Fibroblast of the aortic adventitia (primary cell): Measurements from ENCODE around the gene SLC26A8. TPM values are rescaled to one million over a fixed set of nuclear protein-coding genes. Genes with fewer than 3 reads are reported as not detected.

ENCODE experiments used
- DNase-seq: peaks from one replicate; pipeline ENCODE4 v3.0.0-alpha.2; 2010; ENCODE audit warnings: low read depth
- H3K4me3 ChIP-seq: 2 replicates; pipeline ENCODE4 v1.5.1; 2011; ENCODE audit warnings: low read depth, mild to moderate bottlenecking, control low read depth, low read length, moderate library complexity
- CTCF ChIP-seq: IDR thresholded peaks from 2 replicates; pipeline ENCODE4 v1.5.1; 2011; ENCODE audit warnings: mild to moderate bottlenecking, low read length, control low read depth, inconsistent platforms; ENCODE audit not compliant: insufficient read depth
- total RNA-seq: library from RNA; depleted of rRNA; stranded (reverse); fragments of >200 nt; gene quantifications from 2 replicates; pipeline ENCODE4 v1.2.3, GENCODE V29; 2012; ENCODE audit warnings: low replicate concordance

Gene SLC26A8
- total RNA-seq, 1 donor, result 0.18 TPM

DNA sequence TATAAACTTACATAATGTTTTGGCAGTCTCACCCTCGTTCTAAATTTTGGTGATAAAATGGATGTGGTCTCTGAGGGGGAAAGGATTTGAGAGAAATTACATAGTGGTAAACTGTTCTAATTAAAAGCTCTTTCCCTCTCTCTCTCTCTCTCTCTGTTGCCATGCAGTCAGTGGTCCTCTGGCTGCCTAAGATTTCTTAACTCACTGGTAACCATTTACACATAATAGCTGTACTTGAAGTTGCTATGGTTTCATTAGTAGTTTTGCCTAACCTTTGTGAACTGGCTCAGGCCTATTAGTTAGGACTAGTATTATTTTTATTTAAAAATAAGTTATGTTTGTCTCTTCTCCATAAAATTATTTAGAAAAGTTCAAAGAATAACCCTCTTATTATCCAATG, 45.1 kb upstream of the SLC26A8 start:
- H3K4me3 ChIP-seq, result no peak overlapping the region
- TF ChIP-seq CTCF, result no peak
- no peak for DNase-seq

- no peak for DNase-seq
- no peak for TF ChIP-seq CTCF
- H3K4me3 ChIP-seq, result no peak overlapping the region
Measured at GRCh38 chr6:36068586-36068985, 44.1 kb upstream of the SLC26A8 start.

- no peak for TF ChIP-seq CTCF
- no peak for DNase-seq
- no peak overlapping the region for H3K4me3 ChIP-seq
Measured at GRCh38 chr6:36068012-36068392, 43.6 kb upstream of the SLC26A8 start.

- no peak for TF ChIP-seq CTCF
- H3K4me3 ChIP-seq, result no peak overlapping the region
- peak; percentile 66 for DNase-seq
Measured at GRCh38 chr6:36067374-36068011, 43.1 kb upstream of the SLC26A8 start.

DNA sequence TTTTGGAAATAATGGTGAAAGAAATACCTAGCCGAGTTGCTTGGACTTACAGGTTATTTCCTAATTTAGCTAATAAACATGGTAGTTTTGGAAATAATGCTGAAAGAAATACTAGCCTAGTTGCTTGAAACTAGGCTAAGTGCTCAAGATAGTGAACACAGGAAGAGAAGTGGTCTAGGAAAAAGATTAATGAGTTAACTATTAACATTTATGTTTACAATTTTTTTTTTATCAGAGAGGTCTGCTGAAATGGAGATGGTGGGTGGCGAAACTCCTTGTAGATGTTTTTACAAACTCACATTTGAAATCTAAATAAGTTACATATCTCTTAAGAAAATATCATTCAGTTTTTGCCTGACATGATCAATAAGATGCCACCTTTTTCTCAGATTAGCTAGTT, 42.4 kb upstream of the SLC26A8 start:
- no peak for TF ChIP-seq CTCF
- H3K4me3 ChIP-seq, result no peak overlapping the region
- no peak for DNase-seq

- DNase-seq, result no peak
Measured at GRCh38 chr6:36065916-36066315, 41.5 kb upstream of the SLC26A8 start.

More at GRCh38 chr6:36065916-36066315, 41.5 kb upstream of the SLC26A8 start:
- no peak for TF ChIP-seq CTCF
- no peak overlapping the region for H3K4me3 ChIP-seq
